Raji (cell line): ENCODE results near the gene DOCK3.

Experiments
- POLR2A ChIP-seq: IDR thresholded peaks from 2 replicates; pipeline ENCODE4 v1.6.1; 2011; ENCODE audit warnings: low read depth, low read length, control low read depth; ENCODE audit not compliant: insufficient read depth

DOCK3 gene

GRCh38 chr3:50674349-50675178 lies at the start of gene DOCK3:
DOCK3 (plus strand) TSS chr3:50674927; CDS start chr3:50675264, 337 bp downstream.
- no peak for TF ChIP-seq POLR2A

- no peak for TF ChIP-seq POLR2A
These were observed 49.2 kb upstream of the DOCK3 start for GRCh38 chr3:50625231-50626182.

GRCh38 chr3:50626401-50626800 lies 48.3 kb upstream of the DOCK3 start:
- TF ChIP-seq POLR2A, result no peak

DNA sequence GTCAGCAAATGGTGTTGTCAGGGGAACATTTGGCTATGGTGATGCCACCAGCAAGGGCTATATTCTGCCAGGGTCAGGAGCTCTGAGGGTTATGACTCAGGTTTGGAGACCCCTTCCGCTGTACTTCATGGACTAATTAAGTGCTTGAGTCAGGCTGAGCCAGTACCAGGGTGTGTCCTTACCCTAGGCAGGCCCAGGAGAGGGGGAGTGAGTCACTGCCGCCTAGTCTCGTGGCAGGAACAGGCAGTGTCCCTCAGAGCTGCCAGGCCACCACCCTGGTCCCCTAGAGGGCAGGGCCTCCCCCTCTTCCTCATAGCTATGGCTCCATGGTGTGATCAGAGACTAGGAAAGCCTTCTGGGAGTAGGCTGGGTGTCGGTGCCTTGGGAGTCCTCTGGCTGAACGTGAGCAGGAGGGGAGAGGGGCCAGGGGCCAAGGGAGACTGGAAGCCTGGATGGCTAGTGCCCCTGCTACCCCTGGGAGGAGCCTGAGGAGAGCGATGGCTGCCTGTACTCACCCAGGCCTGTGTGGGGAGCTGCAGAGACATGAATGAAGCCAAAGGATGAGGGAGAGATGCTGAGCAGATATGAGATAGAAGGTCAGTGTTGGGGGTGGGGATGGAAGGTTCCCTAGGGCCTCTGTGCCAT lies 47.2 kb upstream of the DOCK3 start:
- TF ChIP-seq POLR2A, result no peak

- TF ChIP-seq POLR2A, result no peak
These were observed 46.1 kb upstream of the DOCK3 start for GRCh38 chr3:50628601-50629000.

DNA sequence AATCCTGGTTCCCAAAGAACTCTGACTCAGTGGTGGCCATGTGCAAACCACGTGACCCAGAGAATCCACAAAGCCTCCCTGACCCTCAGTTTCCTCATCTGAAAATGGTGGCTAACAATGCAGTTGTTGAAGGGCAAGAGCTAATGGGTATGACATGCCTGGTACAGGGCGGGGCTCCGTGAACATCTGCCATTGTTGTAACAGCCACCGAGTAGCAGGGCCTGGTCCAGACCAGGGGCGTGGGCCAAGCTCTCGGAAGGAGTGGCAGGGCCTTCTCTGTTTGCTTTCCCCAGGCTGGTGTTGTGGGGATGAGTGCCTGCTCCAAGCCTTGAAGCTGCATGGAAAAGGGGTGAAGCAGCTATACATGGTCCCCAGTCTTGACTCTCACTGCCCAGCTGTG lies 44.3 kb upstream of the DOCK3 start:
- no peak for TF ChIP-seq POLR2A

DNA sequence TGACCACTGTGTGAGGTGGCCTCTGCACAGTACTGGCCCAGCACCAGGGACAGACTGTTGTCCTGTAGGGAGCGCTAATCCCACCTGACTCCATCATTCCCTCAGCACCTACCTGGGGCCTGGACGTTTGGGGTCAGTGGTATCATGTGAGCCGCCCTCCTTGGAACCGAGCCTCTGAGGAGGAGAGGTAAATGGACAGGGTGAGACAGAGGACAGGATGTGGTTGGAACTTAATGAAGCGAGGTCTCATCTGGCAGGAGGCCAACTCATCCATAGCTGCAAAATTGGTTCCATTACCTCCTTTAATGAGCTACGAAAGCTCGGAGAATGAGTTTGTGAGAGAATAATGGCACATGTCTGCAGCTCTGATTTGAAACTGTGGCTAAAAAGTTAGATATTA lies 43.9 kb upstream of the DOCK3 start:
- no peak for TF ChIP-seq POLR2A

GRCh38 chr3:50632450-50632849 lies 42.3 kb upstream of the DOCK3 start:
- TF ChIP-seq POLR2A, result no peak

DNA sequence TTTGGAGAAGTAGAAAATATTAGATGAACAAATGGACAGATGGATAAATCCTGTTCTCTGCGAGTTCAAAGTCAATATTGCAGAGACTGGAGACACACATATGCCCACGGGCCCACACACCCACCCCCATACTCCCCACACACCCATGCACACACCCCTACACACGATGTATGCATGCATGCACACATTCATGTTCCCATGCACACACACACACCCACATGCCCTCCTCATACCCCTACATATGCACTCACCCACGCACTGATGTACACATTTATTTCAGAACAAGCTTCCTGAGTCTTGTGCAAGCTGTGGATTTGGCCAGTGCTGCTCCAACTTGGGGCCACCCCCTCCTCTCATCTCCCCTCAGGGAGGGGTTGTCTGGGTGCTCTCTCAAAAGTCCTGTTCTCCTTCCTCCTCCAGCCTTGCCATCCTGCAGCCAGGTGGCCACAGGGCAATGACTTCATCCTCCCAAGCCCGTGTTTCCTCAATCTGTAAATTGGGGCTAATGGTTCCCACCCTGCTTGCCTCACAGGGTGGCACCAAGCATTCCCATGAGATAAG lies 41.4 kb upstream of the DOCK3 start:
- no peak for TF ChIP-seq POLR2A

DNA sequence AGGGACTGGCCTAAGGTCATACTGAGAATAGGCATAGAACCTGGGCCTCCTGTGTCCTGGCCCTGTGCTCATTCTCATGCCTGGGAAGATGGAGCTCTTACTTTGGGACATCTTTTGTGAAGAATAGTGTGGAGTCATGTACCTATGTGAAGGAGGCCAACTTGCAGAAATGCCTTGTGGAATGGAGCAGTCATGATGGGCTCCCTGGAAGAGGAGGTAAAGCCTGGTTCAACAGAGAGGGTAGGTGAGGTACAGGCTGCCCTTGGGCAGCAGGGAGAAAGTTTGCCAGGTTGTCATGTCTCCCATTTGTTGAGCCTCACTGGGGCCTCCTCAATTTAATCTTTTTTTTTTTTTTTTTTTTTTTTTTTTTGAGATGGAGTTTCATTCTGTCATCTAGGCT lies 39.7 kb upstream of the DOCK3 start:
- no peak for TF ChIP-seq POLR2A

DNA sequence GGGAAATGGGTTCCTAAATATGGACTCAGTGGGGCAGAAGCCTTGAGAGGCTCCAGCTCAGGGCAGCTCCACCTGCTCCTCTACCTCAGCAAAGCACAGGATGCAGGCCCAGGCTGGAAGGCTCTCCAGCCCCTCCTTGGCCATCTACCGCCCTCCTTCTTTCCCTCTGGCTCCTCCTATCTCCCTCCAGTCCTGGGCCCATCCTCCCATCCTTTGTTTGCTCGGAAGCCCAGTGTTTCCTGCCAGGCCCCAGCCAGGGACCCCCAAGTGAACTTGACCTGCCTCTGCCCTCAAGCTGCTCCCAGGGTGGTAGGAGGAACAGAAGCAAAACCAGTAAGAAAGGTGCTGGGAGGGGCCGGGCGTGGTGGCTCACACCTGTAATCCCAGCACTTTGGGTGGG lies 37.7 kb upstream of the DOCK3 start:
- no peak for TF ChIP-seq POLR2A

GRCh38 chr3:50637945-50638344 lies 36.8 kb upstream of the DOCK3 start:
- no peak for TF ChIP-seq POLR2A

DNA sequence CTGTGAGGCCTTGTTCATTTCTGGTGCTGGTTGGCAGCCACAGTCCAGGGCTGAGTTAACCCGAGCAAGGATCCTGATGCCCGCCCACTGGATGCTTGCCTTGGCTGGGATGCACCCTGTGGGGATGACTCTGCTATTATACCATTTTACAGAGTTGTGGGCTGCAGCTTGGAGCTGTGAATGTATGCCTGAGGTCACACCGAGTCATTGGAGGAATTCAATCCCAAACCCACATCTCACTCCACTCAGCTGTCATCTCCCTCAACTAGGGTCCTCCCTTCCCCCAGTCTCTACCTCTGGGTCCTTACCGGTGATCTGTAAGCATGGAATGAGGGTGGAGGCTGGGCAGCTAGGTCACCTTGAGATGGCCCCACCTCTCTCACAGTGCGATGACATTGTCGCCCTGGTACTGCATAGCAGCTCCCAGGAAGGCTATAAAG lies 35.7 kb upstream of the DOCK3 start:
- no peak for TF ChIP-seq POLR2A

DNA sequence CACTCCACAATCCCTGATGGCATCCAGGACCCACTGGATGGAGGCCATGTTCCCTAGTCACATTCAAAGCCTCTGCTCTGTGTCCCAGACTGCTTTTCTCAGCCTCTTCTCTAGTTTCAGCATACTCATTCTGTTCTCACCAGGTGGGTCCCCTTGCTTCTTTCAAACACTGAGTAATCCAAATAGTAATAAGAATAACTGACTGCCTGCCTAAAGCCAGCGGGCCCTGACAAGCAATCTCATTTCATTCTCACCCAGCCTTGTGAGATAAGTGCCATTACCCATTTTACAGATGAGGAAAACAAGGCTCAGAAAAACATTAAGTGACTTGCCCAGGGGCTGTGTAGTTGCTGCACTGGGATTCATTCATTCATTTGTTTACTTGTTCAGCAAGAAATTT lies 32.3 kb upstream of the DOCK3 start:
- TF ChIP-seq POLR2A, result no peak

DNA sequence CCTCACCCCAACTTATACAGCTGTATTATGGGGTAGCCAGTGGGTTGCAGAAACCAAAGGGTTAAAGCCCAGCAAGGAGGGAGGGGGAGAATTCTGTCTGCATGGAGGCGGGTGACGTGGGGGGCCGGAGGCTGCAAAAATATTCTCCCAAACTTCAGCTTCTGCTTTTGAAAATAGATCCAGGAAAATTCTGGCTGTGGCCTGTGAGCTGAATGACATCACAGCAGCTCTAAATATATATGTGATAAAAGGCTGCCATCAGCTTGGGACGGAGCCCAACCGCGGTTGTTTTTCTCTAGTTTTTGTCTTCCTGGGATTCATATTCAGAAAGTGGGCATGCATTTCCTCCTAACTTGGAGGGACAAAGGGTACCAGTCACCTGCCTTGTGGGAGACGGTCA lies 30.2 kb upstream of the DOCK3 start:
- no peak for TF ChIP-seq POLR2A
